ENCODE measurements around the gene EPB41.

GRCh38 chr1:28888915-28889314 lies 25.5 kb upstream of the EPB41 start:
- TF ChIP-seq CTCF (IDR thresholded peaks at IDR 0.05) (no peak), POLR2A (IDR thresholded peaks at IDR 0.05) (no peak), EP300 (IDR thresholded peaks at IDR 0.05) (no peak), POLR2AphosphoS5 (IDR thresholded peaks at IDR 0.05) (no peak)

Measured in sigmoid colon (tissue), 4 donors.